GM12891 (cell line): ENCODE data around the gene ULK2. TPM values are rescaled to one million over a fixed set of nuclear protein-coding genes. Genes with fewer than 3 reads are reported as not detected.

Experiments used
- DNase-seq: peaks from one replicate; pipeline ENCODE4 v3.0.0; 2011; ENCODE audit warnings: low spot score; ENCODE audit not compliant: insufficient read length
- FAIRE-seq: peaks from 2 replicates; lab custom pipeline; 2011; peaks lifted over from hg19 to GRCh38; lab: Jason Lieb, UNC
- PAX5 ChIP-seq: IDR thresholded peaks from 2 replicates; pipeline ENCODE4 v1.6.1; 2011; ENCODE audit warnings: low read length, moderate library complexity, mild to moderate bottlenecking; ENCODE audit not compliant: insufficient read depth, severe bottlenecking
- POLR2A ChIP-seq: IDR thresholded peaks from 2 replicates; pipeline ENCODE4 v1.6.1; 2011; ENCODE audit warnings: low read depth, low read length, control low read depth
- POLR2AphosphoS5 ChIP-seq: IDR thresholded peaks from 2 replicates; pipeline ENCODE4 v1.6.1; 2011; ENCODE audit warnings: low read depth, low read length, control low read depth
- POU2F2 ChIP-seq: IDR thresholded peaks from 2 replicates; pipeline ENCODE4 v1.6.1; 2011; ENCODE audit warnings: low read depth, mild to moderate bottlenecking, control low read depth, low read length, moderate library complexity
- SPI1 ChIP-seq: IDR thresholded peaks from 2 replicates; pipeline ENCODE4 v1.6.1; 2011; ENCODE audit warnings: low read depth, low read length, control low read depth
- TAF1 ChIP-seq: IDR thresholded peaks from 2 replicates; pipeline ENCODE4 v1.6.1; 2011; ENCODE audit warnings: low read depth, low read length, control low read depth
- polyA plus RNA-seq: library from polyadenylated mRNA; unstranded; fragments of >200 nt; gene quantifications from one replicate; pipeline ENCODE4 v1.2.1, GENCODE V29; 2012; ENCODE audit warnings: low read depth, missing spikeins, inconsistent platforms; ENCODE audit not compliant: missing spikeins

Gene ULK2
- polyA plus RNA-seq = 3.9 TPM

GRCh38 chr17:19867329-19868078 lies at the start of gene ULK2:
TSS of gene ULK2 (minus strand) at chr17:19867936. CDS start at chr17:19867417, 519 bp downstream.
- FAIRE-seq (peak; percentile 88), DNase-seq (peak; percentile 76)
- TF ChIP-seq POLR2AphosphoS5 (0 out of 2 replicates have a peak, but pooled peaks have one; percentile 45), POU2F2 (no peak)

DNA sequence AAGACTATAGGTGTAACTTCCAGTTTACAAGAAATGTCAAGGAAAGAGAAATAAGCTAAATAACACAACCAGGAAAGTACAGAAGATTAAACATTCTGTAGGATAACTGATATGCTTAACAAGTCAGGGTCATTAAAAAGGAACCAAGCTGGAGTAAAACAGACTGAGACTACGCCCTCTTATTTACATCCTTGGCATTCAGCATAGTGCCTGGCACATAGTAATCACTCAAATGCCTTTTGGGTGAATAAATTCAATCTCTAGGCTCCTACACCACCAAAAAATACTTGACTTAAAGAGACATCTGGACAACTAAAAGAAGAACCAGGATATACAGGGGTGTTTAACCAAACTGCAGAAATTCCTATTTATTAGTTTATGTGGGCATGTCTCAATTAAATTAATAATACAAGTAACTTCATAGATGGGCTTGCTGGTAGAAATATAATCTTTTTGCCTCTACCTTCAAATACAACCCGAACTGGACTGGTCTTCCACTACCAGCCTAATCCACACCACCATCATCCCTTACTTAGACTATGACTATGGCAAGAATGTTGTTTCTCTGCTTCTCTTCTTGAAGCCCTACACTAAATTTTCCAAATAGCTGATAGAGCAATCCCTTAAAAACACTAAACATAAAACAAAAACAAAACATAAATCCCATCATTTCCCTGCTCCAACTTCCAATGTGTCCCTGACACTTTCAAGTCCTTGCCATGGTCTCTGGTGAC lies 47.7 kb upstream of the ULK2 start:
- FAIRE-seq (no peak), DNase-seq (no peak)
- TF ChIP-seq TAF1 = no peak
- no peak for TF ChIP-seq PAX5
- TF ChIP-seq POLR2A = no peak
- TF ChIP-seq SPI1 = no peak
- TF ChIP-seq POU2F2 = no peak
- no peak for TF ChIP-seq POLR2AphosphoS5

GRCh38 chr17:19911033-19911432 lies 43.3 kb upstream of the ULK2 start:
- DNase-seq (no peak), FAIRE-seq (no peak)
- TF ChIP-seq POU2F2 = no peak
- no peak for TF ChIP-seq POLR2AphosphoS5
- no peak for TF ChIP-seq TAF1
- TF ChIP-seq PAX5 = no peak
- TF ChIP-seq POLR2A = no peak
- TF ChIP-seq SPI1 = no peak

DNA sequence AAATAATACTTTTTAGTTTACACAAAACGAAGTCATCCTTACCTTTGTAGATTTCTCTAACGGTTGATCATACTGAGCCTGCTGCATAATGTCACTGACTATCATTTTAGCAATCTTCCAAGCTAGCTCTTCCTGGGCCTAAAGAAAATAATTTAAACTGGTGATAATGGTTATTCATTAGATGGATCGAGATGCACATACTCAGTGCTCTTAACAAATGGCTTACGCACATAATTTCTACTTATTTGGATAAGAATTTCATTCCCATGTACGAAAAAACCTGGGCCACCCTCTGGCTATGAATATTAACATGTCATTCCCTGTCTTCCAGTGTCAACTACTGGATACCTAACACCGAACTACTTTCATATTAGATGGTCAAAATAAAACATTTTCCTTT lies 41.4 kb upstream of the ULK2 start:
- FAIRE-seq = no peak
- TF ChIP-seq POLR2AphosphoS5 (no peak), POLR2A (no peak), TAF1 (no peak), SPI1 (no peak), PAX5 (no peak), POU2F2 (no peak)

DNA sequence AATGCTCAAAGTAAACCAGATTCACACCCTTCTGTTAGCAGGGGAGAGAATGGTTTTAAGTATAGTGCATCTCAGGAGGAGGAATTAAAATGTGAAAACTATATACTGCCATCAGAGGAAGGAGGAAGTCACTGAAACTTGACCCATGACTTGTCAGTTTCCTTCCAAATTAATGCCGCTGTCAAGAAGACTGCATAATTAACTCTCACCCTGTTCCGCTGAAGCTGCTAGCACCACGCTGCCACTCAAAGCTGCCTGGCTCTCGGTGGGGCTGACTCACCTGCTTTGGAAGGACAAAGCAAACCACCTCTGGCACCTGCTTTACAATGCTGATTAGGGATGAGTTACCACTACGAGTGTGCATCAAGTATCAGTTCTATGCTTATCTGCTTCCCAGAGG lies 37.8 kb upstream of the ULK2 start:
- FAIRE-seq (no peak), DNase-seq (no peak)
- TF ChIP-seq PAX5 = no peak
- no peak for TF ChIP-seq SPI1
- no peak for TF ChIP-seq POLR2A
- TF ChIP-seq POLR2AphosphoS5 = no peak
- no peak for TF ChIP-seq TAF1
- TF ChIP-seq POU2F2 = no peak

More for the DNA sequence above, 41.4 kb upstream of the ULK2 start:
- no peak for DNase-seq

DNA sequence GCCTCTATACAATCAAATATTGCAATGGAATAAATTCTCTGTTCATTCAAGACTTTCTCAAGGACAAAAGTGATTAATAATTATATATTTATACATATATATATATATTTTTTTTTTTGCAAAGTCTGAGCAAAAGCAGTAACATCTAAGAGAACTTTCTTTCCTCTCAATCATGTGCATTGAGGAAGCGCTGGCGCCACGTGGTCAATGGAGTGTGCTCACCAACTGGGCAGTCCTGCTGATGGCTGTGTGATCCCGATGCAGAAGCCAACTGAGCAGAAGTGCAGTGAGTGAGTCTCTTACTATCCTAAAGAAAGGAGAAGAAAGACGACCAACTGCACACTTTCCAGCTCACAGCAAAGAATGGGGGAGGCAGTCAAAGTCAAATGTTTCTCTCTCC lies 37.2 kb upstream of the ULK2 start:
- no peak for FAIRE-seq
- no peak for DNase-seq
- TF ChIP-seq PAX5 = no peak
- TF ChIP-seq POLR2AphosphoS5 = no peak
- no peak for TF ChIP-seq POLR2A
- TF ChIP-seq TAF1 = no peak
- no peak for TF ChIP-seq POU2F2
- no peak for TF ChIP-seq SPI1

DNA sequence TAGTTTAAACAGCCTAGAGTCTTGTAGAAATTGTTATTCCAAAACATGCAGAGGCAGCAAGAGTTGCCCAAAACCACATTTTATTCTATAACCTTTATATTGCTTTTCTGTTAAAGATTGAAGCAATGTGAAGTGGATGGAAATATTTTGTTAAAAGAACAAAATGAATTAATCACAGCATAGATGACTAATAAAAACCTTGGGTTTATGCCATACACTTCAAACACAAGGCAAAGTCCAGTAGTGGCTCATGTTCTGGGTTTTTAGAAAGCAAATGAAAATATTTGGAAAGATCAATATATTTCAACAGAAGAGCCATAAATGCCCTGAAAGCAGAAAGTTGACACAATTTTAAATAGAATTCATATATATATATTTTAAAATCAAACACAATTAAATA lies 36.7 kb upstream of the ULK2 start:
- TF ChIP-seq POLR2A (no peak), PAX5 (no peak), POLR2AphosphoS5 (no peak), TAF1 (no peak), POU2F2 (no peak), SPI1 (no peak)
- no peak for DNase-seq
- no peak for FAIRE-seq

DNA sequence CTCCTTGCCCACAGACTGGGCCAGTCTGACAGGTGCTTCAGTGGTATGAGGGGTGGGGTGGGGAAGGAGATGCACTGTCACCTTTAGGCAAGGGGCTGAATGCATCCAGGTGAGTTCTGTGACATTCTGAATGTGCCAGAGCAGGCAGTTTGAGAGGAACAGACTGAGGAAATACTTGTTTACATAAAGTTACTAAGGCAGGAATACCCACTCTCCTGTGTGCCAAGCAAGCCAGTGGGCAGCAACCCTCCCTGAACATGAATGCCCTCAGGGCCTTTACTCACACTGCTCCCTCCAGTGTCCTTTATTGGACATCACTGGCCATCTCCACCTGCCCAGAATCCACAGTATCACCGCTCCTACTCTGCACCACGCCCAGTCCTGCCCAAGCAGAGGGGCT lies 33.1 kb upstream of the ULK2 start:
- FAIRE-seq (no peak), DNase-seq (no peak)
- no peak for TF ChIP-seq SPI1
- no peak for TF ChIP-seq TAF1
- TF ChIP-seq POLR2AphosphoS5 = no peak
- no peak for TF ChIP-seq POU2F2
- TF ChIP-seq PAX5 = no peak
- no peak for TF ChIP-seq POLR2A

- TF ChIP-seq POLR2A (no peak), POU2F2 (no peak), SPI1 (no peak), TAF1 (no peak), PAX5 (no peak), POLR2AphosphoS5 (no peak)
- FAIRE-seq = no peak
- DNase-seq = no peak
These were observed 30.2 kb upstream of the ULK2 start for GRCh38 chr17:19897903-19898302.
